WI38 (cell line): Measurements from ENCODE around the gene KDR.

Source experiments
- H3K4me3 ChIP-seq: 2 replicates; pipeline ENCODE4 v1.5.1; 2011; ENCODE audit warnings: low read depth, mild to moderate bottlenecking, control low read depth, low read length
- TF ChIP-seq, protein P1 (sequence below): IDR thresholded peaks from 2 replicates; pipeline ENCODE4 v1.5.1; 2012; ENCODE audit warnings: low read depth, mild to moderate bottlenecking, control low read depth, low read length

KDR gene

DNA sequence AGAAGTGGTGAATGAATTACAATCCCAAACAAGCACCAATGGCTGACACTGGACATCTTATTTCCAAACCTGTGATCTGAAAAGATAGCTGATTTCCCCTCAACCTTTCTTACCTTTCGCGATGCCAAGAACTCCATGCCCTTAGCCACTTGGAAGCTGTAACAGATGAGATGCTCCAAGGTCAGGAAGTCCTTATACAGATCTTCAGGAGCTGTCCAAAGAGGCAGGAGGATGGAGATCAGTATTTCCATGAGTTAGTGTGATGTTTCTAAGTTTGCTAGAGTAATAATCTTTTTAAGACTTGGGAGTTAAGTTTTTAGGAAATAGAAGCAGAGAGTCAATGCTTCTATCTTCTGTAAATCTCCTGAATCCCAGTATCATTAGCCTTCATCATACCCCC, 32.9 kb downstream of the KDR start:
- no peak overlapping the region for H3K4me3 ChIP-seq
- TF ChIP-seq, protein P1, sequence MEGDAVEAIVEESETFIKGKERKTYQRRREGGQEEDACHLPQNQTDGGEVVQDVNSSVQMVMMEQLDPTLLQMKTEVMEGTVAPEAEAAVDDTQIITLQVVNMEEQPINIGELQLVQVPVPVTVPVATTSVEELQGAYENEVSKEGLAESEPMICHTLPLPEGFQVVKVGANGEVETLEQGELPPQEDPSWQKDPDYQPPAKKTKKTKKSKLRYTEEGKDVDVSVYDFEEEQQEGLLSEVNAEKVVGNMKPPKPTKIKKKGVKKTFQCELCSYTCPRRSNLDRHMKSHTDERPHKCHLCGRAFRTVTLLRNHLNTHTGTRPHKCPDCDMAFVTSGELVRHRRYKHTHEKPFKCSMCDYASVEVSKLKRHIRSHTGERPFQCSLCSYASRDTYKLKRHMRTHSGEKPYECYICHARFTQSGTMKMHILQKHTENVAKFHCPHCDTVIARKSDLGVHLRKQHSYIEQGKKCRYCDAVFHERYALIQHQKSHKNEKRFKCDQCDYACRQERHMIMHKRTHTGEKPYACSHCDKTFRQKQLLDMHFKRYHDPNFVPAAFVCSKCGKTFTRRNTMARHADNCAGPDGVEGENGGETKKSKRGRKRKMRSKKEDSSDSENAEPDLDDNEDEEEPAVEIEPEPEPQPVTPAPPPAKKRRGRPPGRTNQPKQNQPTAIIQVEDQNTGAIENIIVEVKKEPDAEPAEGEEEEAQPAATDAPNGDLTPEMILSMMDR = no peak

DNA sequence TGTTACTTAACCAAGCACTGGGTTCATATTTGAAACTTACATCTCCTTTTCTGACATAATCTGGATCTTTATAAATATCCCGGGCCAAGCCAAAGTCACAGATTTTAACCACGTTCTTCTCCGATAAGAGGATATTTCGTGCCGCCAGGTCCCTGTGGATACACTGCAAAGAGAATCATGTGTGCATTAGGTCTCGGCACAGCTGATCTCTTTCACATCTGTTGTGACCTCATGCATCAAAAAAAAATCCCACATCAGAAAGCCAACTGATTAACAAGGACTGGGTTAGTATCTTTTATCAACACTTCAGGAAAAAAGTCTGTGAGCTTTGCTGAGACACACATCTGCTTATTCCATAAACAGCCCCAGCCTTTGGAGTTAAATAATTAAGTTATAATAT, 35.5 kb downstream of the KDR start:
- H3K4me3 ChIP-seq = no peak overlapping the region
- TF ChIP-seq, protein P1 = no peak

DNA sequence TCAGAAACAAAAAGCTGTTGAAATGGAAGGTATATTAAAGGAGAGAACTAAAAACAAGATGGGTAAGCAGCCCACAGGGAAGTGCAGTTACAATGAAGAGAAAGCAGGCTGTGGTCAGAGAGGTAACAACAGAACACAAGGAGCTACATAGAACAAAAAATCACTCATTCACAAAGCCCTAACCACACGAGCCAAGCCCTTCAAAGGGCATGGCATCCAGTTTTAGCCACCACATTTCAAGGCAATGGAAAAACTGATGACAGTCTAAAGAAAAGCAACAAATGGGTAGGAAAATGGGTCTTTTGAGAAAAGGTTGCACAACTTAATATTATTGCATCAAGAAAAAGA, 37.5 kb downstream of the KDR start:
- H3K4me3 ChIP-seq = no peak overlapping the region
- TF ChIP-seq, protein P1 = no peak

DNA sequence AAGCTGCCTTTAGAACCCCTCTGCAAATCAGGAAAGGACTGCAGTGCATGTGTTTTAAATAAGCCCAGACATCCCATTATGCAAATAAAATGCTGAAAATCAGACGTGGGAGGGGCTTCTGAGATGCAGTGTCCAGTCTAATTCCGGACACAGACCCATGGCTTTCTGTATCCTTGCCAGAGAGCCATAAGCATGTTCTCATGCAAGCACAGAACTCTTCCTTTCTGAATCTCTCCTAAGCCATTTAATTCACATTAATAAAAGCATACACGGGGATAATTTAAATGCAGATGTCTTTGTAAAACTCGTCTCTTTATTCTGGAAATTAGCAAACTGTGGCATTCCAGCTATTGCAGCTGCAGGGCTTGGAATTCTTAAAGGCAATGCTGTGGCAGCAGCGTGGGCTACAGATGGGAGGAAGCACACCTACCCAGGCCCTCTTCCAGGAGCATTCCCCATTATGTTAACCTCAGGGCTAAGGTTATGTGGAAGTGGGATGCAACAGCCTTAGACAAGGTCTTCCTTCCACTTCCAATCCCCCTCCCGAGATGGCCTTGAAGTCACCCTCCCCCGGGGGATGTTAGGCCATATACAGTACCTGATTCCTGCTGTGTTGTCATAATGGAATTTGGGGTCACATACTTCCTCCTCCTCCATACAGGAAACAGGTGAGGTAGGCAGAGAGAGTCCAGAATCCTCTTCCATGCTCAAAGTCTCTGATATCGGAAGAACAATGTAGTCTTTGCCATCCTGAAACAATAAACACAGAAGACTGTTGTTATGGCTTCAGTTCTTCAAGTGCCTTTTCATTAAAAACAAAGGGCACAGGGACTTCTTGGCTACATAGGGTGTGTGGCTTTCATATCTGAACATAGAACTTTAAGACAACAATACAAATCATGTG, 38.1 kb downstream of the KDR start:
- no peak overlapping the region for H3K4me3 ChIP-seq
- TF ChIP-seq, protein P1 = no peak

DNA sequence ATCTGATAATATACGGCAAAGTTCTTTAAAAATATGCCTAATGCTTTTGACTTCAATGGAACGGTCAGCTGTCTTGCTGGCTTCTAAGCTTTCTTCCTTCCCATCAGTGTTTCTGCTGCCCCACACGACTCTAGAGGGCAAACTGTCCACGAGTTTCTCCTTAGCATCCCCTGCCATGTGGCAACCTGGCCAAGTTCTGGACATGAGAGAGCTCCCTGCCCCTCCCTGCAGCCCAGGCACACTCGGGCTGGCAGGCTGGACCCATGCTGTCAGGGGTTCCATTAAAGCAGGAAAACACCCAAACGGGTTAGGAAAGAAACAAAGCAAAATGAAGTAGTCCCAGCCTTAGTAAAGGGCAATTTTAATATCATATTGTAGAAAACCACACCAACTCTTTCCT, 38.8 kb downstream of the KDR start:
- TF ChIP-seq, protein P1 = no peak
- no peak overlapping the region for H3K4me3 ChIP-seq

DNA sequence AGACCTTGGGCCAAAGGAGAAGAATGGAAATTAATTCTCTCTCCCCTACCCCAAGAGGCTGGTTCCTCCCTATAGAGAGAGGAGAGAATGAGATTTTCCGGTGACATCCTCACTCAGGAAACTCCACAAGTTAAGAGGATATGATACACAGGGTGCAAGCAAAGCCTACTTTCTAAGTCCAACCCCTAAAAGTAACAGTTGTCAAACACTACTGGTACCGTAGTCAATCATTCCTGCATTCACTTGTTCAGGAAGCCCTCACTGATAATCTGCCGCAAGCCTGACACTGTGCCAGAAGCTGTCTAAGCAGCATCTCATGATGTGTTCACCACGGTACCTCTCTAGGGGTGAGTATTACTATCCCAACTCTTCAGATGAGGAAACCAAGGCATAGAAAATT, 41.7 kb downstream of the KDR start:
- no peak overlapping the region for H3K4me3 ChIP-seq
- TF ChIP-seq, protein P1 = no peak

DNA sequence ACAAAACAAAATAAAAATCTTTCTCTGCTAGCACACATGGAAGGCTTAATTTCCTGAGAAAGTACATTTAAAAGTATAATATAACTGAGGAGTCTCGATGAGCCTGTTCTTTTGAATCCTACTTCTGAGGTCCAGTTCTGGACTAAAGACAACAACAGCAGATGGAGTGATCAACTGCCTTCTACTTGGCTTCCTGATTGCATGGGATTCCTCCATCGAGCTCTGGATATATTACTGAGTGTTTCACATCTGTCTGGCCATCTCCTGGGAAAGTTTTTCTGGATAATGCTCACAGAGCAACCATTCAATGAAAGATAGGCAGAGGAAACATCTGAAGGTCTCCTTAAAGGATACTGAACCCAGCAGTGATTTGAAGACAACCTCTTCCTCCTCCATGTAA, 42.6 kb downstream of the KDR start:
- TF ChIP-seq, protein P1 = no peak
- H3K4me3 ChIP-seq = no peak overlapping the region
